ENCODE results near the gene LHX6.

DNA sequence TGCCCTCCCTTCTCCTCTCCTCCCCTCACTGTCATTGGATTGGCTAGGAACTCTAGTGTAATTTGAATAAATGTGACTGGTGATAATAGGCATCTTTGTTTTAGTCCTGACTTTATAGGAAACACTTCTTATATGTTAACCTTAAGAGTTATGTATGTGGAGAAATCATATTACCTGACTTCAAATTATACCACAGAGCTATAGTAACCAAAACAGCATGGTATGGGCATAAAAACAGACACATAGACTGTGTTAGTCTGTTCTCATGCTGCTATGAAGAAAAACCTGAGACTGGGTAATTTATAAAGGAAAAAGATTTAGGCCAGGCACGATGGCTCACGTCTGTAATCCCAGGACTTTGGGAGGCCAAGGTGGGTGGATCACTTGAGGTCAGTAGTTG, 45.3 kb upstream of the LHX6 start:
- TF ChIP-seq, protein P1, sequence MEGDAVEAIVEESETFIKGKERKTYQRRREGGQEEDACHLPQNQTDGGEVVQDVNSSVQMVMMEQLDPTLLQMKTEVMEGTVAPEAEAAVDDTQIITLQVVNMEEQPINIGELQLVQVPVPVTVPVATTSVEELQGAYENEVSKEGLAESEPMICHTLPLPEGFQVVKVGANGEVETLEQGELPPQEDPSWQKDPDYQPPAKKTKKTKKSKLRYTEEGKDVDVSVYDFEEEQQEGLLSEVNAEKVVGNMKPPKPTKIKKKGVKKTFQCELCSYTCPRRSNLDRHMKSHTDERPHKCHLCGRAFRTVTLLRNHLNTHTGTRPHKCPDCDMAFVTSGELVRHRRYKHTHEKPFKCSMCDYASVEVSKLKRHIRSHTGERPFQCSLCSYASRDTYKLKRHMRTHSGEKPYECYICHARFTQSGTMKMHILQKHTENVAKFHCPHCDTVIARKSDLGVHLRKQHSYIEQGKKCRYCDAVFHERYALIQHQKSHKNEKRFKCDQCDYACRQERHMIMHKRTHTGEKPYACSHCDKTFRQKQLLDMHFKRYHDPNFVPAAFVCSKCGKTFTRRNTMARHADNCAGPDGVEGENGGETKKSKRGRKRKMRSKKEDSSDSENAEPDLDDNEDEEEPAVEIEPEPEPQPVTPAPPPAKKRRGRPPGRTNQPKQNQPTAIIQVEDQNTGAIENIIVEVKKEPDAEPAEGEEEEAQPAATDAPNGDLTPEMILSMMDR (IDR thresholded peaks at IDR 0.05; ENCODE audit: control extremely low read depth in 1 of 3, insufficient read depth in 1 of 3, low read depth in 1 of 3, low read length in 3 of 3) = no peak
- TF ChIP-seq SP2 (IDR thresholded peaks at IDR 0.05; ENCODE audit: low read length) = no peak
- TF ChIP-seq HDAC2 (IDR thresholded peaks at IDR 0.05; ENCODE audit: borderline replicate concordance in 1 of 2, low read depth in 2 of 2, low read length in 2 of 2) = no peak
